Measurements from ENCODE around the gene KIAA0319L.

Gene KIAA0319L

DNA sequence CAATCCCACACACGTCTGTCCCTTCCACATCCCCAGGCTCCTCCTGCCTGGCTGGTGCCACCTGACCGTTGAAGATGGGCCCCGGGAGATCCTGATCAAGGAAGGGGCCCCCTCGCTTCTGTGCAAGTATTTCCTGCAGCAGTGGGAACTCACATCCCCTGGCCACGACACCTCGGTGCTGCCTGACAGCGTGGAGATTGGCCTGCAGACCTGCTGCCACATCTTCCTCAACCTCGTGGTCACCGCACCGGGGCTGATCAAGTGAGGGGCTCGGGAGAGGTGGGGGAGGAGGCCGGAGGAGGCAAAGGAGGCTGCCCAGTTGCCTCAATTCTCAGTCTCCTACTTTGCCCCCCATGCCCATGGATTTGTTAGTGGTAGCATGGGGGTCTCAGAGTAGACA is 6.0 kb upstream of the KIAA0319L start:
- DNase-seq (ENCODE audit: low read depth in 3 of 3), result no peak

DNA sequence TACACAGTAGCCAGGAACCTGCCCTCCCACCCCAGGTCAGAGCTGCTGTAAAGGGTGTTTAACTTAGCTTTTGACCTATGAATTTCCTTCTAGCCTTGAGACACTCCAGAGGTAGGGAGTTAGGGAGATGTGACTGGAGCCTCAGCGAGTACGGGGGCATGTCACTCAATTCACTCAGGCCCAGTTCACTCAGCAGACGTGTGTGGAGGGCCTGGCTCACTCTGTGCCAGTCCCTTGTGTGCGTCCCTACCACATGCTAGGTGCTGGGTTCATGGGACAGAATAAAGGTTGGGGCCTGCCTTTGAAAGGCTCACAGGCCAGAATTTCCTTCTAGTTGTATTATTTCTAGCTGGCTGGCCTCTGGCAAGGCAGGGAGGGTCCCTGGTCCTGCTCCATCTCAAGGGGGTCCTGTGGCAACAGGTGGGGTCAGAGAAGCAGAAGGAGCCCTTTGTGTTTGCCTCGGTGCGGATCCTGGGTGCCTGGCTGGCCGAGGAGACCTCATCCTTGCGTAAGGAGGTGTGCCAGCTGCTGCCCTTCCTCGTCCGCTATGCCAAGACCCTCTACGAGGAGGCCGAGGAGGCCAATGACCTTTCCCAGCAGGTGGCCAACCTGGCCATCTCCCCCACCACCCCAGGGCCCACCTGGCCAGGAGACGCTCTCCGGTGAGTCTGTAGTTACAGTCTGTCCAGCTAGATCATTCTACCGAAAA is 4.9 kb upstream of the KIAA0319L start:
- DNase-seq (ENCODE audit: low read depth in 3 of 3), result no peak

DNA sequence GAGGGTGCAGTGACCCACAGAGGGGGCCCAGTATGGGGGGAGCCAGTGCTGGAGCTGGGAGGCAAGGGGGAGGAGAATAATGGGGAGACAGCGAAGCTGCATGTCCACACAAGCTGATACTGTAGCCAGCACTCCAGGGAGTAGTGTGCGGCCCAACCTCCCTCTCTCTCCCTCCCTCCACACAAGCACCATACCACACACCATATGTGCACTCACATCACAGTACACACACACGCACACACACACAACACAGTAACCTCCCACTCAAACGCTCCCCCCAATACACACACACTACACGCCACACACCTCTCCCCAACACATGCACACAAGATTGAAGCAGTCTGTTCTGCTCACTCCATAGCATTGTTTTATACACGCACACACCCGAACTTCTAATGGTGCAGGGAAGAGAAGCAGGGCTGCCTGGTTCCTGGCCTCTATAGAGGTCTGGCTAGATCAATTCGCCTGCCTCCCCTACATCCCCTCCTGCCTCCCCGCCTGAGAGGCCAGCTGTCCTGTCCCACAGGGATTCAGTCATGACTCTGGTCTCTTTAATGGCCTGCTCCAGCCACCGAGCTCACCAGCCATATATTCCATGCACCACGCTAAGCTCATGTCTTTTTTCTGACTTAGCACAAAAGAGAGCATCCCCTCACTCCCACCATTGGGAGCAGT is 4.2 kb upstream of the KIAA0319L start:
- no peak for DNase-seq (ENCODE audit: low read depth in 3 of 3)

DNA sequence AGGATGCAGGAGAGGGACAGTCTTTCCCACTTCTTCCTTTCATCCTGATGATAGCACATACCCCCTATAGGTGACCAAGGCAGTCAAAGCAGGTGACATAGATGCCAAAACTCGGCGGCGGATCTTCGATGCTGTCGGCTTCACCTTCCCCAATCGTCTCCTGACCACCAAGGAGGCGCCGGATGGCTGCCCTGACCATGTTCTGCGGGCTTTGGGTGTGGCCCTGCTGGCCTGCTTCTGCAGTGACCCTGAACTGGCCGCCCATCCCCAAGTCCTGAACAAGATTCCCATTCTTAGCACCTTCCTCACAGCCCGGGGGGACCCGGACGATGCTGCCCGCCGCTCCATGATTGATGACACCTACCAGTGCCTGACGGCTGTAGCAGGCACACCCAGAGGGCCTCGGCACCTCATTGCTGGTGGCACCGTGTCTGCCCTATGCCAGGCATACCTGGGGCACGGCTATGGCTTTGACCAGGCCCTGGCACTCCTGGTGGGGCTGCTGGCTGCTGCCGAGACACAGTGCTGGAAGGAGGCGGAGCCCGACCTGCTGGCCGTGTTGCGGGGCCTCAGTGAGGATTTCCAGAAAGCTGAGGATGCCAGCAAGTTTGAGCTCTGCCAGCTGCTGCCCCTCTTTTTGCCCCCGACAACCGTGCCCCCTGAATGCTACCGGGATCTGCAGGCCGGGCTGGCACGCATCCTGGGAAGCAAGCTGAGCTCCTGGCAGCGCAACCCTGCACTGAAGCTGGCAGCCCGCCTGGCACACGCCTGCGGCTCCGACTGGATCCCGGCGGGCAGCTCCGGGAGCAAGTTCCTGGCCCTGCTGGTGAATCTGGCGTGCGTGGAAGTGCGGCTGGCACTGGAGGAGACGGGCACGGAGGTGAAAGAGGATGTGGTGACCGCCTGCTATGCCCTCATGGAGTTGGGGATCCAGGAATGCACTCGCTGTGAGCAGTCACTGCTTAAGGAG is 3.3 kb upstream of the KIAA0319L start:
- DNase-seq (ENCODE audit: low read depth in 3 of 3), result no peak

DNA sequence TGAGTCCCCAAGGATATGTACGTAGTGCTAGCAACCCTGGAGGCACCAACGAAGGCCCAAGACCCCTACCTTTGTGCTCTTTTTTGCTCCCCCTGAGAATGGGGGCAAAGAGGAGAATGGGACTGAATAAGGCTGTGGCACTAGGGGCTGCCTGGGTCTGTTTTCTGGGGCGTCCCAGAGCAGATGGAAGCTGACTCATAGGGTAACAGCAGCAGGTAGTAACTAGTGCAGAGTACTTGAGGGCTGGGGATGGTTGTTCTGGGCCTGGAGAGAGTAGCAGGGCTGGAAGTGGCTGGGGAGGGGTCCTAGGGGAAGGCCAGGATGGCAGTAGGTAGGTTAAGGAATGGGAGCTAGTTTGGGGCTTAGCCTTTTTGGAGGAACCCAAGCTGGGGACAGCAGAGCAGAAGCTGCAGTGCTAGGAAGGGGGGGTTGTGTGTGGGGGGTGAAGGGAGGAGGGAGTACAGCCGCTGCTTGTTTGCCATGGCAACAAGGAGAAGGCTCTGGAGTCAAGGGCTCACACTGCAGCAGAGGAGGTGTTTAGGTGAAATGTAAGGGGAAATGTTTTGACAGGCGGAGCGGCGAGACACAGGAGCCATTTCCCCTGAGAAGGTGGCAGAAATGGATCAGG is 2.2 kb upstream of the KIAA0319L start:
- no peak for DNase-seq (ENCODE audit: low read depth in 3 of 3)

DNA sequence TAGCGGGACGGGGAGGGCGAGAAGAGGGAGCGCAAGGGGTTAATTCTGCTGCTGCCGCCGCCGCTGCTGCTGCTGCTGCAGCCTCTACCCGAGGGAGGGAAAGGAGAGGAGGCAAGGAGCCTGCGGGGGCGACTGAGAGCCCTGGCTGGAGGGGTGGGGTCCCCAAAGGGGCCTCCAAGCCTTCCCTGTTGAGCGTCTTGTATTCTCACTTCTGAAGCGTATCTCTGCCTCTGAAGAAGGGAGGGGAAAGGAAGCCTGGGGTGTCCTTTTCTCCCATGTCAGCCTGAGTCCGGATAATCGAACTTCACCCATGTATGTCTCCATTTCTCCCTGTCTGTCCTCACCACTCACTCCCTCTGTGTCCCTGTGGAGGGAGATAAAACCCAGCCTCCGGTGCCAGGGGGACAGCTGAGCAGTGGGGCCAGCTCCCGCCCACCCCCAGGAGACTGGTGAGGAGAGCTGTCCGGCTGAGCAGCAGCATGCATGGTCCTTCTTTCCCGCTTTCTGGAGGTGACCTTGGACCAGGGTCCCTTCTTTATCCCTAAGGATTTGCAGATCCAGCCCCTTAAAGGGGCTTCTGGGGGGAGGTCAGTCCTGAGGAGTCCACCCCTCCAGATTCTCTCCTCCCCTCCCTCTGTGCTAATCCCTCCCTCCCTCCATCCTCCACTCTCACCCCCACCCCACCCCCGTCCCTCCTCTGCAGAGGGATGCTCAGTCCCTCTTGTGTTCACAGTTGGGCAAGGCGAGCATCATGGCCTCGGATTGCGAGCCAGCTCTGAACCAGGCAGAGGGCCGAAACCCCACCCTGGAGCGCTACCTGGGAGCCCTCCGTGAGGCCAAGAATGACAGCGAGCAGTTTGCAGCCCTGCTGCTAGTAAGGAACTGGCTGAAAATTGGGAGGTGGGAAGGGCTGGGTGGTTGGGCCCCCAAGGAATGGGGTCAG is 1.4 kb upstream of the KIAA0319L start:
- DNase-seq (ENCODE audit: low read depth in 3 of 3), result no peak

DNA sequence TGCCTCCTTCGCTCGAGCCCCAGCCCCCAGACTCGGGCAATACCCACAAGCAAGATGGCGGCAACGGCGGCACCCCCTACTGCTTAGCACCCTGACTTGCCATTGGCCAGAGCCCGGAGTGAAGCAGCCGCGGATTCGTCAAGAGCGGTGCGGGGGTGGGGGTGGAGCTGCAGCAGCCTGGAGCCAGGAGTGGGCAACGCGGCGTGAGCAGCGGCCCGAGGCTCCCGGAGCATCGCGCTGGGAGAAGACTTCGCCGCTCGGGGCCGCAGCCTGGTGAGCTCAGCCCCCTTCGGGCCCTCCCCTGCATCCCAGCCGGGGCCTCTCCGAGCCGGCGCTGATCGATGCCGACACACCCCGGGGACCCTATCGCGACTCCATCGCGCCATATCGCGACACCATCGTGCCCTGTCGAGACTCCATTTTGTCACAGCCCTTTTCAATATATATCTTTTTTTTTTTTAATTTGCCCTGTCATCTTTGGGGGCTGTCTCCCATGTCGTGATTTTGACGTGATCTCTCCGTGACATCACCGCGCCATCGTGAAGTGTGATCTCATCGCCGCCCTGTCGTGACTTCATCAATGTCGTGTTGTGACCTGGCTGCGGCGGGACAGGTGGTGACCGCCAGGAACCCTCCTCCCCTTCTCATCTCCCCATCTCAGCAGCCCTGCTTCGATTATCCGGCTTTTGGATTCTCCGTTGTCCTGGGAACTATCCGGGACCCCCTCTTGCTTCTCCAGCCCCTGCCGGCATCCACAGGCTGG is 589 bp upstream of the KIAA0319L start, which contains the start of gene NCDN:
TSS of gene NCDN (plus strand) at position 189 of the 763 bp plus-strand sequence. CDS start at position 581, 392 bp downstream.
- DNase-seq (ENCODE audit: low read depth in 3 of 3), result peak; percentile 93 to 98 (median 95)

DNA sequence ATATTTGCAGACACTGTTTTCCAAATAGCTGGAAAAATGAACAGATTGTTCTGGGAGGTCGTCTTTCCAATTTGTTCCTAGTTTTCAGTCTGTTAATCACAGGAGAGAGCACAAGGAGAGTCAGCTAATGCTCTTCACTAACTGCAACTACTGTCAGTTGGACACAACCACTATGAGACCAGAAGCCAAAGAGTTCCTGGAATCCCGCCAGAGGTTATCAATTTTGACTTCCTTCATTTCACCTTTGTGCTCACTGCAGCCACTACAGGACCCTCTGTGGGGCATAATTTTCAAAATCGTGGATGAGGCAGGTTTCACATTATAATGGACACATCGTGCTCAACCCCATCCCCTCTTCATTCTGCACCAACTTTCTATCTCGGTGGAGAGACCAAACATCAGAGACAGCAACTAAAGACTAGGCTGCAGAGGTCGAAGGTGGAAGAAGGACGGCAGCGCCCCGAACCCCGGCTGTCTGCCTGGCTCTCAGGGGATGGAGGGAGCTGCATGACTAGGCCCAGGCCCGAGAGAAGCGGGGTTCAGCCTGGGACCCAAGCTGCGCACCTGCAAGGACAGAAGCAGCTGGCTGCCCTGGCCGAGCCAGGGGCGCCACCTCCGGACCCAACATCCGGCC is 602 bp downstream of the KIAA0319L start:
- no peak for DNase-seq (ENCODE audit: low read depth in 3 of 3)

DNA sequence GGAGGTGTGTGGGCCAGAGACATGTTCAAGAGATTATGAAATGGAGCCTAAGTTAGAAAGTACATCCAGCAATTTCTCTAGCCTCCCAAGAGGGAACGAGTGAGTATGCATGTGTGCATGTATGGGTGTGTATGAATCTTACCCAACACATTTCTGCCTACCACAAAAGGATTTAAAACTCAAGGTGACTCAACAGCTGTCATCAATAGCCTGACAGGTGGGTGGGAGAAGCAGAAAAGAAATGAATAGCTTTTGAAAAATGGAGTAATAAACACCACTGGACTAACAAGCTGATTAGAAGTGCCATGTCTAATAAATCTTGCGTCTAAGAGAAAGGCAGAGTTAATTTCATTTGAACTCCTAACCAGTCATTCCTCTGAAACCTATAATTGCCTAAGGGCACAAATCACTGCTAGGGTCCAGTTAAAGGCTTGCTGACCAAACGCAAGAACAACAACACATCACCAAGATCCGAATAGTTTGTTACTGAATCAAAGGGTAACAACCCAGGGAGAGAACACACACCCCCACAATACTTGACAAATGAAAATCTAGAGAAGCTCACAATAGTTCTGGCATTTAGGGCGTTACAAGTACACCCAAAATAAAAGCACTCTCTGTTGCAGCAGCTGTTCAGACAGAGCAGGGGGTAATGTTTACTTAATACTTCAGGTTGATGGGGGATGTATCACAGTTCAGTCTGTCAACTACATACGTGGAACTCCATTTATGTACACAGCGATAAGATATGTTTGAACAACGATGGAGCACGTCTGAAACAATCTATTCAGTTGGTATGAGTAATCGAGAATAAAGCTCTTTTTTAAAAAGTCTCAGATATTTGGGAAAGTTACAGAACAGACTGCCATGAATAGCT is 1.4 kb downstream of the KIAA0319L start:
- no peak for DNase-seq (ENCODE audit: low read depth in 3 of 3)

DNA sequence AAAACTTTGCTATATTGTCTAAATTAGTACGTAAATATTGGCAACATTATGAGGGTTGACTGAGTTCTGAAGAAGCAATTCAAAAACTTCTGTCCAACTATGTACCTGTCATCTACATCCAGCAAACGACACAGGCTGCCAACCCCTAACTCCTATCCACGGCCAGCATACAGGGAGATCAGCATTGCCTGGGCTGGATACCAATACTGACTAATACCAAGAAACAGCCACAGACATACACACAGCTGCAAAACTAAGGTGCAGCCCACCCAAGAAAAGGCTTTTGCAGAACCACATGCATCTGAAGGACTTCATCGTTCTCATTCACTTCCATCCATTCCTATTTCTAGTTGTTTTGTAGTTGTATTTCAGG is 2.0 kb downstream of the KIAA0319L start:
- DNase-seq (ENCODE audit: low read depth in 3 of 3), result no peak

DNA sequence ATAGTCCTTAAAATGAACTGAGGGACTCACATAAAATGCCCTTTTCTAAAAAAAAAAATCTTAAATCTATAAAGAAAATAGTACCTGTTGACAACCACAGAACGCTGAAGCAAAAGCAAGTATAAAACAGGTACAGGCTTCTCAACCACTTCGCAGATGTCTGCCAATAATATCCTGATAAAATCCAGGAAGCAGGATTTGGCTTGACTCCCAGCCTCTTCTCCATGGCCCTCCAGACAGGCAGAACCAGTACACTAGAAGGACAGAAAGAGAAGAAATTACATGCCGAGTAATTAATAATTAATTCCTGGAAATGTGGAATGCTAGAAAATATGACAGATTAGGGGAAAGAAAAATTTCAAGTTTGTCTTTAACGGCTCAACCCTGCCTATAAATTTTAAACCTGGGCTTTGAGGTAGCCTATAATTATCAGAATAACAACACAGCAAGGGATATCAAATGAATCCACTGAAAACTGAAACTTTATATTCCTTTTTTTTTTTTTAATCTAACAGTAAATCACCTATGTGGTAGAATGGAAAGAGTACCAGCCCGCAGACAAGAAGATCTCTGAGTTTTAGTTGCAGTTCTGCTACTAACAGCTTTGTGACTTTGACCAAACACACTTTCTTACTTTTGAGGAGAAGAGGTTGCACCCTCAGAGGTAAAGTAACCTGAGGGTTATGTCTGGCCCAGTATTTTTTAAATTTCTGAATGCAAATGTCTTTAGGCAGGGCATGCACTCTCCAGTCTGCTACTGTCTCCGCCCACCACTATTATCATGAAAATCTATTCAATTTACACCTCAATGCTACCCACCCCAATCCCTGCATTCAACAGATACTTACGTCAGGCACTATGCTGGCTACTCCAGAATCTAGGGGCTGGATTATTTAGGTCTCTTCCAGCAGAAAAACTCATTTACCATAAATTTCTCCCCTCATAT is 2.7 kb downstream of the KIAA0319L start:
- DNase-seq (ENCODE audit: low read depth in 3 of 3), result no peak

DNA sequence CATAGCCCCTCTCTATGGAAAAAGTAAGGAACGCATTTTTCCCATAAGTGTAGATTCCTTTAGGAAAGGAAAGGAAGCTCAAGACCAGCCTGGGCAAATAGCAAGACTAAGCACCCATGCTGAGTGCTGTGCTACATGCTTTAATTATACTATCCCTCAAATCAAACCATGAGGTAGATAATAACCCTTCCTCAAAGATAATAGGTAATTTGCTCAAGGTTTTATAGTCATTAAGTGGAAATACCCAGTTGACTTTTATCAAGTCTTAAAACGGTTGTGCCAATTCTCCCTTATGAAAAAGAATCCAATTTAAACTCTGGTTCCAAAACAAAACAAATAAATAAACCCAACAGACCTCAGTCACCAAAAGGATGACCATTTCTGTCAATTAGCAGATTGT is 3.4 kb downstream of the KIAA0319L start:
- no peak for DNase-seq (ENCODE audit: low read depth in 3 of 3)

DNA sequence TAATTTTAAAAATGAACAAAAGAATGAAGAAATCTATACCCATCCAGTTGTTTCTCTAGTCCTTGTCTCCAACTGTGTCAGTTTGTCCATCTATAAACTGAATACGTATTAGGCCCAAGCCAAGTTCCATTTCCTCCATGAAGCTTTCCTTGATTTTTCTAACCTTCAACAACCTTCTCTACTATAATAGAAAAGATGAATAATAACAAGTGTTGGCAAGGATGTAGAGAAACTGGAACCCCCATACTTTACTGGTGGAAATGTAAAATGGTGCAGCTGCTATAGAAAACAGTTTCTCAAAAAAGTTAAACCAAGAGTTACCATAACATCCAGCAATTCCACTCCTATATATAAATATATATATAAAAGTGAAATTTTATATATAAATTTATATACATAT is 10.6 kb downstream of the KIAA0319L start:
- no peak for DNase-seq (ENCODE audit: low read depth in 3 of 3)

DNA sequence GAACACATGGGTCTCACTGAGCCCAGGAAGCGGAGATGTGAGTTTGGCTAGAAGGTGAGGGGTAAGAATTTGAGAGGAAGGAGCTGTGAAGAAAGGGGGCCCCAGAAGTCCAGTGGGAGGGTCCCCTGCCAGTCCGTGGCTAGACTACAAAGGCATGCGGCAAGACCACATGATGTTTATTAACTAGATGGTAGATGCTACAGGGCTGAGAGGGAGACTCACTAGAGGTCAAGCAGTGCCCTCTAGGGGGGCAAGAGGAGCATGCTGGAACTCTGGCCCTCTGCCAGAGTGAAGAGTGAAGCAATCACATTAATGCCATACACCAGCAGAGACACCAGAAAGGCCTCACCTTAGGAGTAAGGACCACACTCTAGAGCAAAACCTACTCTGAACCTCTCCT is 12.2 kb downstream of the KIAA0319L start:
- no peak for DNase-seq (ENCODE audit: low read depth in 3 of 3)

DNA sequence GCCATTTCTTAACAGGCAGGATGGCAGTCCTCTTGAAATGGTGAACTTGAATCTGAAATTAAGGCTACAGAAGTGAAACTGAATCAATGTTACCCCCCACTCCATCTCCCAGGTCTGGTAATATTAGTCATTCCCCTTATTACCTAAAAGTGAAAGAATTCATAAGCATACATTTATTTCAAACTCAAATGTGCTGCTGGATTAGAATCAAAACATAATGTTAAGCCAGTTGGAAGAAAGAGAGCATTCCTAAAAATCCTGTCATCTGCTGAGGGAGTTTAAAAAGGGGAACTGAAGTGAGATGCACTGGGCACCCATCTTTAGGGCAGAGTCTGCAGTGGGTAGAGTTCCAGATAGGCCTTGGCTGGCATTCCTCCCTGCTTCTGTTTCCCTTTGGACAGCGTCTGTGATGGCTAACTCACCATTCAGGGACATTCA is 17.4 kb downstream of the KIAA0319L start:
- no peak for DNase-seq (ENCODE audit: low read depth in 3 of 3)

DNA sequence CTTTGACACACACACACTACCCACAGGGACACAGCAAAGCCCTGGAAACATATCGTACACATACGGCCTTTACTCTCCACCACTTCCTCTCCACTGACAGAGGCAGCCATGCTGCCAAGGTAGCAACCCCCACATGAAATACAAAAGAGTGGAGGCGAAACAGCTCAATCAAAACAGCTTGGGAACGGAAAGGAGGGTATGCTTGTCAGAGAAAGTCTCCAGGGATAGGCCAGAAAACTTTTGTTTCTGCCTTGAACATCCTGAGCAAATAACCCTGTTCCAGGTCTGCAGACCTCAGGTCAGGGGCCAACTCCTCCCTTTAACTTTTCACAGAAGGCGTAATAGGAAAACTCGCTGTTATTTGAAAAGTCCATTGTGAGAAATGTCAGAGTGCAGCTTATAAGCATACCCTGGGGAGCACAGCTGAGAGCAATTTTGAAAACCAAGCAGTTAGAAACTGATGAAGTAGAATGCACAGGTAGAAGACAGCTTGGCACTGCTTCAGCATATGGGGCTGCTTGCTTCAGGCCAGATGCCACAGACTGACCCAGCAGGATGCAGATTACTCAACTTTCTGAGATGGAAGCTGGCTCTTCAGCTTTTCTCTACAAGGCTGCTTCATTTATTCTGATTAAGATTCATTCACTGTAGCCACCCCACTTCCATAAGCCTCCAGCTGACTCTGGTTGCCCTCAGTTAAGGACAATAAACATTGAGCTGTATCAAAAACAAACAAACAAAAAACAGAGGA is 18.0 kb downstream of the KIAA0319L start:
- DNase-seq (ENCODE audit: low read depth in 3 of 3), result no peak

DNA sequence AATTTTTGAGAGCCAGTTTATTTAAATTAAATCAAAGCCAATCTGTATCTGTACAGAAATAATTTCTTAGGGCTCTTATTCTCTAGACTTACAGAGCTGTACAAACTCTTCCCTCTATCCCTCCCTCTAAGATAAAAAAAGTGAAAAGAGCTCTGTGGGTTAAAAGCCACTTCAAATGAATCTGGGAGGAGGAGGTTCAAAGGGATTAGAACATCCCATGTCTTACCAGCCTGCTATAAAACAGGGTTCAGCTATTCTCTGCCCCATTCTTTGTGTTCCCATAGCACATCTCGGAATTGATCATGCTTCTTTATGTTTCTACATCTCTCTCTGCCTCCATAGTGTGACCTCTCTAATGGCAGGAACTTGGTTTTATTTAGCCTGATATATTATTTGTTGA is 19.4 kb downstream of the KIAA0319L start:
- DNase-seq (ENCODE audit: low read depth in 3 of 3), result no peak
